Activated CD8-positive, alpha-beta memory T cell treated with anti-CD3 and anti-CD28 coated beads, Interleukin-2, amount 50 U/mL, for 4 hours (primary cell): Measurements from ENCODE around the gene OR51B4.
"Not testable (repeated sequence)": the region's sequence is repeated elsewhere in the genome, so short reads cannot be mapped to it uniquely, and the experiment has no call there.

Experiments used
- DNase-seq: peaks from one replicate; pipeline ENCODE4 v3.0.0-alpha.2; 2020

OR51B4 gene

DNA sequence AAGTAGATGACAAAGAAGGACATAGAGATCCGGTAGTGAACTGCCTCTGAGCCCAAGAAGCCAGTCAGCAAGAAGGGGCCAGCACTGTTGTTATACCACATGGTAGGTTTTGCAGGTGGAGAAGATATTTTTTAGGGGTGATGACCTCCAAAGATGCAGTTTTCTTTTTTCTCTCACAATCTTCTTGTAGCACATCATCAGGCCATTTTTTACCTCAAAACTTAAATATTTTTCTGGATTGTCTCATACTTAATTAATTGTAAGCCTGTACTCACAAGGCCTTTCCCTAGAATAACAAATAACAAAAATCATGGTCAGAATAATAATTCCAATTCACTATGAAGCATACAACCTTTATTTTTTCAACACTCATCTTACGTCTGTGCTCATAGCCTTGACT lies at the start of gene OR51B4:
TSS of gene OR51B4 (minus strand) at position 101 of the 400 bp plus-strand sequence. CDS start at position 101, 0 bp downstream.
- no peak for DNase-seq

GRCh38 chr11:5351208-5351607 lies 49.5 kb upstream of the OR51B4 start, which contains the start of gene OR51B6:
Gene OR51B6 (plus strand): TSS chr11:5351508. CDS start chr11:5351508, 0 bp downstream.
- DNase-seq = no peak

DNA sequence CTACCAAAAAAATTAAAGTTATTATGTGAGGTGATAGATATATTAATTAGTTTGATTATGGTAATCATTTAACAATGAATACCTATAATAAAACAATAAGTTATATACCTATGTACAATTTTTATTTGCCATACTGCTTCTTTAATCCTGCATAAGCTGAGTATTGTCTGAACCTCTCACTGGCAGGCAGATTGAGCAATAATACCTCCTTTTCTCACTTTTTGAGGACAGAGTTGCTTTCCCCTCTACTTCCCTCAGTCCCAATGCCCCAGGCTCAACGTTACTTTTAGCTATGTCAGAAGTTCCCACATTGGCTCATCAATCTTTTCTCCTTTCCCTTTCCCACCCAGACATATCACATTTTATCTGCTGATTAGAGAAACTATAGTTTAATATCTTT lies 47.8 kb upstream of the OR51B4 start:
- no peak for DNase-seq

- no peak for DNase-seq
Measured at GRCh38 chr11:5348551-5349194, 46.9 kb upstream of the OR51B4 start.

- DNase-seq = no peak
Measured at GRCh38 chr11:5345831-5346230, 44.1 kb upstream of the OR51B4 start.

DNA sequence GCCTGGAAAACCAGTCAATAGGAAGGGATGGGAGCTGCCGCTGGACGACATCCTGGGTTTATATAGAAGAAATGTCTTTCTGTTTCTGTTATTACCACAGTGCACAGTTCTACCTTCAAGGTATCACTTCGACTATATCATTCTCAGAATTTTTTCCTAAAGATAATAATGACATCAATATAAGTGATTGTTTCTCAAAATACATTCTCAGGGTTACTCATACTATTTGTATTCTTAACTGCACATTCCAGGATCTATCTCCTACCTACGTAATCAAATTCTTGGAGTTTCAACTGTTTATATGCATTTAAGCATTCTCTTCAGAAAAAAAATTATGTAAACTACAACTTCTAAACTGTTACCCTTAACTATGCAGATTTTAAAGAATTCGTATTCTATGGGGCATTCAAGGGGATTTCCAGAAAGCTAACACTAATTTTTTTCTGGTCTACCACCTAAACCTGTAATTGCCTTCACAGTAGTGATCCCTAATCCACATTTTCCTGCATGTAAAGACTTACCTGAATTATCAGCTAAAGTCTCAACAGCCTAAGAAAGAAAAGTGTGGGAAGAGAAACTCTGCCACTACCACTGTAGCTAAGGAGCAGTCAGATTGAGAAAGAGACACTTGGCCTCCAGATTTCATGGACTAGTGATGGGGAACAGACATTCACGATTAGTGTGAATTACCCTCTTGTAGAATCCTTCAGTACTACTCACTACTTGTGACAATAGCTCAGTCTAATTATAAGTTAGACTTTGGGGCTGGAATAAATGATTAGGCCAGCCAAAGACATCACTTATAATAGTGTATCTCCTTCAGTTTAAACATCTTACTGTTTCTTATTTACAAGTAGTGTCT lies 42.0 kb upstream of the OR51B4 start, which contains the start of gene OR51B5:
TSS of gene OR51B5 (minus strand) at position 51 of the 862 bp plus-strand sequence. CDS start at position 51, 0 bp downstream.
- no peak for DNase-seq

DNA sequence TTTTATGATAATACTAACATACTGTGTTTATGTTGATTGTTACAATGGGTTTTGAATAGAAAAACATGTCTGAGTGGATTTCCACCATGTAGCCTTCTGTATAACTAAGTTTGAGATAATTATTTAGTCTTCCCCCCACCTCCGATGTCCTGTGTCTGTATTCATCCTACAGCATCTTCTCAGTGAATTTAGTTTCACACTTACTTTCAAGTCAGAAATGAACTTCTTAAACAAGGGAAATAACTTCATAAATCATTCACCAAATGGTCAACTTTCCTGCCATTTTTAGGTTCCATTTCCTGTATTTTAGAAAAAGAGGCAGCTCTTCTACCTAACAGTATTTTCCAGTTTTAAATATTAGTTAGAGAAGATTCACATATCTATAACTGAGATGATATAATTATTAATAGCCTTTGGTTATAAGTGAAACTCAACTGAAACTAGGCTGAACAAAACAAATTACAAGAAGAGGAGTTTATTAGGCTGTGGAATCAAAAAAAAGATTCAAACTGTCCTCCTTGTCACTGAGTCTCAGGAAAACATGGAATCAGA lies 38.1 kb upstream of the OR51B4 start:
- no peak for DNase-seq

- DNase-seq = not testable (repeated sequence)
Measured at GRCh38 chr11:5337253-5337652, 35.5 kb upstream of the OR51B4 start.

- no peak for DNase-seq
Measured at GRCh38 chr11:5336331-5336730, 34.6 kb upstream of the OR51B4 start.

GRCh38 chr11:5335170-5335569 lies 33.4 kb upstream of the OR51B4 start:
- DNase-seq = no peak

DNA sequence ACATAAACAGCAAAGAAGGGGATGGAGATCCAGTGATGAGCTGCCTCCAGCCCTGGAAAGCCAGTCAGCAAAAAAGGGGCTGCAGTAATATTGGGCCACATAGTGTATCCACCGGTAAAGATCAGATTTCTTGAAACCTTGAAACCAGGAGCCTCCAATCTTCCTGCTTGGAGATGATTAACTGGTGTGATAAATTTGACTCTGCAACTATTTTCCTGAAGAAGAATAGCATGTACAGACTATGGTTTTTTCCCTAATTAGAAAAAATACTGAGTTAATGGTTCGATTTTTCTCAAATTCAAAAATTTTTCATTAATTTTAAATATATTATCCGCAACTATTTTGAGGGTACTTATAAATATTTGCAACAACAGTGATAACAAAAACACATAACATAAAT lies 22.5 kb upstream of the OR51B4 start, which contains the start of gene OR51B2:
TSS of gene OR51B2 (minus strand) at position 101 of the 400 bp plus-strand sequence. CDS start at position 101, 0 bp downstream.
- no peak for DNase-seq

DNA sequence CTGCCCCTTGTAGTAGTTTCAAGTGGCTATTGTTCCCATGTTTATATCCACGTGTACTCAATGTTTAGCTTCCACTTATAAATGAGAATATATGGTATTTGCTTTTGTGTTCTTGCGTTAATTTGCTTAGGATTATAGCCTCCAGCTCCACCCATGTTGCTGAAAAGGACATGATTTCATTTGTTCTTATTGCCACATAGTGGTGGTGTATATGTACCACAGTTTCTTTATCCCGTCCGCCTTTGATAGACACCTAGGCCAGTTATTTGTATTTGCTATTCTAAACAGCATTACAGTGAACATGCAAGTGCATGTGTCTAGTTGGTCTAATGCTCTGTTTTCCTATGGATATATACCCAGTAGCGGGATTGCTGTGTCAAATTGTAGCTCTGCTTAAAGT lies 15.5 kb upstream of the OR51B4 start:
- DNase-seq = no peak

DNA sequence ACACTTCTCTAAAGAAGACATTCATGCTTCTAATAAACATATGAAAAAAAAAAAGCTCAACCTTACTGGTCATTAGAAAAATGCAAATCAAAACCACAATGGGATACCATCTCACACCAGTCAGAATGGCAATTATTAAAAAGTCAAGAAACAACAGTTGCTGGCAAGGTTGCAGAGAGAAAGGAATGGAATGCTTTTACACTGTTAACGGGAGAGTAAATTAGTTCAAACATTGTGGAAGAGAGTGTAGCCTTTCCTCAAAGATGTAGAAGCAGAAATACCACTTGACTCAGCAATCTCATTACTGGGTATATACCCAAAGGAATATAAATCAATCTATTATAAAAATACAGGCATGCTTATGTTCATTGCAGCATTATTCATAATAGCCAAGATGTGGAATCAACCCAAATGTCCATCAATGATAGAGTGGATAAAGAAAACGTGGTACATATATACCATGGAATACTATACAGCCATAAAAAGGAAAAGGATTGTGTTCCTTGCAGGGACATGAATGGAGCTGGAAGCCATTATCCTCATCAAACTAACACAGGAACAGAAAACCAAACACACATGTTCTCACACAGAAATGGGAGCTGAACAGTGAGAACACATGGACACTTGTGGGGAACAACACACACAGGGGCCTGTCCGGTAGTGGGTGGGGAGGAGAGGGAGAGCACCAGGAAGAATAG lies 11.7 kb upstream of the OR51B4 start:
- not testable (repeated sequence) for DNase-seq

- no peak for DNase-seq
Measured at GRCh38 chr11:5310423-5310822, 8.7 kb upstream of the OR51B4 start.

- no peak for DNase-seq
Measured at GRCh38 chr11:5307256-5308019, 5.7 kb upstream of the OR51B4 start.

GRCh38 chr11:5304046-5304445 lies 2.3 kb upstream of the OR51B4 start:
- DNase-seq = no peak

DNA sequence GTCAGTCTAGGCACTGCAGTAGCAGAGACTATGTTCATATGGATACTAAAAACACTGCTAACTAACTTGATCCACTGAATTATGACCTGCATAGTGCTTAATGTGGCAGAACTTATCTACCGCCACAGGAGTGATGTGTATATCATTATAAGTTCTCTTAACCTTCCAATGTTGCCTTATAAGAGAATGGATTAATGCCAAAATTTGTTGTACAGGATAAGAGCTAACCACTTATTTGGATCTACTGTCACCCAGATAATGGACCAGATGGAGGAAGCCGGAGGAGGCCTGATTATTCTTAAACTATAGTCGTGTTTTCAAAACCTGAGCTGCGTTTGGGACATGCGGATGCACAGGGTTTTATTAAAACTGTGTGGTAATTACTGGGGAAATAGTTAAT lies 1.9 kb upstream of the OR51B4 start:
- DNase-seq = no peak

DNA sequence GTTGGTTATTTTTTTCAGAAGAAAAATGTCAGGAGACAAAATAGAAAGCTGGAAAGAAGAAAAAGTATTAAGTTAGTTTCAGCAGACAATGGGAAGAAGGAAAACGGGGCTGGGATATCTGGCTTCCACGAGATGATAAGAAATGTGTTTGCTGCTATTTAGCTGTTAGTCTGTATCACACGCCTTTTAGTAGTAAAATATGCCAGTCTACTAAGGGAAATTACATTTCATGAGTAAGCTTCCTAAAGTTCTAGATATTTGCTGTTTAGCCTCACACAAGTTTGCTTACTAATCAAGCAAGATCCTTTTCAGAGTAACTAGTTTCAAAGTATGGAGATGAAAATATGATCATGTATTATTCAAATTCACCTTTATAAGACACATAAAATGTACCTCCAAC lies 1.5 kb downstream of the OR51B4 start:
- no peak for DNase-seq

DNA sequence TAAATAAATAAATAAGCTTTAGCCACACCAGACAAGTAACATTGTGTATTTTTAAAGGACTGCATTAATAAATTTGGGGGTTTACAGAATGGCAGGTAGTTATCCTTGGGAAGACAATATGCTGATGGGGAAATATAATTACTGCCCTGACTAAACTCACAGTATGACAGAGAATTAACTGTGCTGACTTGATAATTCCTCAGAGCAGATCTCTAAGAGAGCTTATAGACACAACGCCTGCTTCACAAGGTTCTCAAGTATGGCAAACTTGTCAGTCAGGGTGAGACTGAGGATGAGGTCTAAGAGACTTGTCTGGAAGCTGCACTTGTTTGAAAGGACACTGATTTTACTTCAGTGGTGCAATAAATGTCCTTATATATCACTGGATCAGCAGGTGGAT lies 3.3 kb downstream of the OR51B4 start:
- no peak for DNase-seq

GRCh38 chr11:5297721-5298323 lies 3.9 kb downstream of the OR51B4 start:
- DNase-seq = no peak

GRCh38 chr11:5294342-5294995 lies 7.3 kb downstream of the OR51B4 start:
- not testable (repeated sequence) for DNase-seq
